Gastroesophageal sphincter (tissue), 3 donors: Measurements from ENCODE around the gene EIF4E3.

Source experiments
- POLR2A ChIP-seq, 2 donors: fragments of 450-650 bp; IDR thresholded peaks; one replicate each; pipeline ENCODE4 v1.6.1; 2017; ENCODE audit warnings: antibody characterized with exemption in 2 of 2, mild to moderate bottlenecking in 2 of 2, moderate library complexity in 1 of 2
- POLR2AphosphoS5 ChIP-seq: sonication (generic); formaldehyde crosslinking; IDR thresholded peaks from one replicate; pipeline ENCODE4 v1.6.1; 2017; ENCODE audit warnings: antibody characterized with exemption
- TF ChIP-seq, protein P1 (sequence below), 4 experiments: fragments of 200-600 bp in 2 of 4; fragments of 450-650 bp in 2 of 4; sonication (generic) in 1 of 4; IDR thresholded peaks; one replicate each; pipeline ENCODE4 v1.5.1; 2017 to 2019; ENCODE audit warnings: antibody characterized with exemption in 4 of 4, mild to moderate bottlenecking in 2 of 4, moderate library complexity in 2 of 4

DNA sequence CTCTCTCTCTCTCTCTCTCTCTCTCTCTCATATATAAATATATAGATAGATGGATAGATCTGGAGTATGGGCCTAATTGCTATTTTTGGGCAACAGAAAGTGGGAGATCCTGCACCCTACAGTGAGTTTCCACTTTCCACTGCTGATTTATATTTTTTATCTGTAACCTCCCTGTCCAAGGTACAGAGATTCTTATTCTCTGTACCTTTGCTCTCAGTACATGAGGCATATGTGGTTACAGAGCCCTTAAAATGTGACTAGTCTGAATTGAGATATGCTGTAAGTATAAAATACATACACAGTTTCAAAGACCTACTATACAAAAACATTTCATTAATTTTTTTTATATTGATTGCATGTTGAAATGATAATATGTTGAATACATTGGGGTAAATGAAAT is 90.5 kb downstream of the EIF4E3 start:
- TF ChIP-seq POLR2AphosphoS5 (no peak), POLR2A (IDR thresholded peaks at IDR 0.05) (no peak)
- TF ChIP-seq, protein P1, sequence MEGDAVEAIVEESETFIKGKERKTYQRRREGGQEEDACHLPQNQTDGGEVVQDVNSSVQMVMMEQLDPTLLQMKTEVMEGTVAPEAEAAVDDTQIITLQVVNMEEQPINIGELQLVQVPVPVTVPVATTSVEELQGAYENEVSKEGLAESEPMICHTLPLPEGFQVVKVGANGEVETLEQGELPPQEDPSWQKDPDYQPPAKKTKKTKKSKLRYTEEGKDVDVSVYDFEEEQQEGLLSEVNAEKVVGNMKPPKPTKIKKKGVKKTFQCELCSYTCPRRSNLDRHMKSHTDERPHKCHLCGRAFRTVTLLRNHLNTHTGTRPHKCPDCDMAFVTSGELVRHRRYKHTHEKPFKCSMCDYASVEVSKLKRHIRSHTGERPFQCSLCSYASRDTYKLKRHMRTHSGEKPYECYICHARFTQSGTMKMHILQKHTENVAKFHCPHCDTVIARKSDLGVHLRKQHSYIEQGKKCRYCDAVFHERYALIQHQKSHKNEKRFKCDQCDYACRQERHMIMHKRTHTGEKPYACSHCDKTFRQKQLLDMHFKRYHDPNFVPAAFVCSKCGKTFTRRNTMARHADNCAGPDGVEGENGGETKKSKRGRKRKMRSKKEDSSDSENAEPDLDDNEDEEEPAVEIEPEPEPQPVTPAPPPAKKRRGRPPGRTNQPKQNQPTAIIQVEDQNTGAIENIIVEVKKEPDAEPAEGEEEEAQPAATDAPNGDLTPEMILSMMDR (IDR thresholded peaks at IDR 0.05), result no peak
